MG63 (cell line): ENCODE results near the gene RASA3. TPM values are rescaled to one million over a fixed set of nuclear protein-coding genes. Genes with fewer than 3 reads are reported as not detected.
"Not testable (repeated sequence)": the region's sequence is repeated elsewhere in the genome, so short reads cannot be mapped to it uniquely, and the experiment has no call there.

Experiments used
- DNase-seq: peaks from one replicate; pipeline ENCODE4 v3.0.0-alpha.2; 2020
- H3K27me3 ChIP-seq: fragments of 250-450 bp; sonication (Bioruptor Pico); 2 replicates; pipeline ENCODE4 v1.5.1; 2020; ENCODE audit warnings: mild to moderate bottlenecking, moderate library complexity
- H3K36me3 ChIP-seq: fragments of 250-450 bp; sonication (Bioruptor Pico); 2 replicates; pipeline ENCODE4 v1.5.1; 2020; ENCODE audit warnings: mild to moderate bottlenecking, moderate library complexity
- H3K4me3 ChIP-seq: fragments of 250-450 bp; sonication (Bioruptor Pico); 2 replicates; pipeline ENCODE4 v1.5.1; 2020; ENCODE audit warnings: mild to moderate bottlenecking, moderate library complexity
- H3K9me3 ChIP-seq: fragments of 250-450 bp; sonication (Bioruptor Pico); 2 replicates; pipeline ENCODE4 v1.5.1; 2020; ENCODE audit warnings: mild to moderate bottlenecking, moderate library complexity
- total RNA-seq: library from RNA; depleted of rRNA; stranded (reverse); fragments of >200 nt; shearing (Covaris generic); gene quantifications from 2 replicates; pipeline ENCODE4 v1.2.3, GENCODE V29; 2014; ENCODE audit warnings: low replicate concordance; rRNA removed

The RASA3 gene, protein sequence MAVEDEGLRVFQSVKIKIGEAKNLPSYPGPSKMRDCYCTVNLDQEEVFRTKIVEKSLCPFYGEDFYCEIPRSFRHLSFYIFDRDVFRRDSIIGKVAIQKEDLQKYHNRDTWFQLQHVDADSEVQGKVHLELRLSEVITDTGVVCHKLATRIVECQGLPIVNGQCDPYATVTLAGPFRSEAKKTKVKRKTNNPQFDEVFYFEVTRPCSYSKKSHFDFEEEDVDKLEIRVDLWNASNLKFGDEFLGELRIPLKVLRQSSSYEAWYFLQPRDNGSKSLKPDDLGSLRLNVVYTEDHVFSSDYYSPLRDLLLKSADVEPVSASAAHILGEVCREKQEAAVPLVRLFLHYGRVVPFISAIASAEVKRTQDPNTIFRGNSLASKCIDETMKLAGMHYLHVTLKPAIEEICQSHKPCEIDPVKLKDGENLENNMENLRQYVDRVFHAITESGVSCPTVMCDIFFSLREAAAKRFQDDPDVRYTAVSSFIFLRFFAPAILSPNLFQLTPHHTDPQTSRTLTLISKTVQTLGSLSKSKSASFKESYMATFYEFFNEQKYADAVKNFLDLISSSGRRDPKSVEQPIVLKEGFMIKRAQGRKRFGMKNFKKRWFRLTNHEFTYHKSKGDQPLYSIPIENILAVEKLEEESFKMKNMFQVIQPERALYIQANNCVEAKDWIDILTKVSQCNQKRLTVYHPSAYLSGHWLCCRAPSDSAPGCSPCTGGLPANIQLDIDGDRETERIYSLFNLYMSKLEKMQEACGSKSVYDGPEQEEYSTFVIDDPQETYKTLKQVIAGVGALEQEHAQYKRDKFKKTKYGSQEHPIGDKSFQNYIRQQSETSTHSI
- 18.8 and 21.7 TPM in 2 replicates for total RNA-seq

DNA sequence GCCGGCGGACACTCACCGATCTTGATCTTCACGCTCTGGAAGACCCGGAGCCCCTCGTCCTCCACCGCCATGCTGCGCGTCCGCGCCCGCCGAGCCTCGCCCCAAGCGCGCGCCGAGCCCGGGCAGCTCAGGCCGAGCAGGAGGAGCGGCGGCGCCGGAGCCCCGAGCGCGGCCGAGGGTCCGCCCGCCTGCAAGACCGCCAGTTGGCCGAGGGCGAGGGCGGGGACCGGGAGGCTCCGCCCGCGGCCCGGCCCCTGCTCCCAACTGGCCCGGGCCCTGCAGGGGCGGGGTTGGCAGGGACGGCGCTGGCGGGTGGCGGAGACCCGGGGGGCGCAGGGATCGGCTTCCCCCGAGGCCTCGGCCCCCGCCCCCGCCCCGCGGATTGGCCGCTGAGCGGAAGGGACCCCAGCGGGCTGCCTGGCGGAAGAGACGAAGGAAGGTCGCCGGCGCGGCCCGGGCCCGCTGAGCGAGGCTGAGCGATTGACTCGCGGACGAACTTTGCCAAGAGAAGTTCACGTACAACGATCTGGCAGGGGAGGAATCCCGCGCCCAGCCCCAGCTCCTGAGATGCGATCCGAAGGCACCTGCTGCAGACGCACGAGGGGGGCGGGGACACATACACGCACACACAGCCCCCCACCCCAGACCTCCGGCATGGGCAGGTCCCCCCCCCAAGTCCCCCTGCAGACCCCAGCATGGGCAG, at the start of gene RASA3:
Gene RASA3, minus strand, starts transcription at position 205 of the 703 bp plus-strand sequence. Its CDS starts 134 bp downstream, at position 71.
- no peaks in the 10 kb centered on the region for H3K9me3 ChIP-seq
- H3K4me3 ChIP-seq, result peak within 1 kb of the TSS; percentile 83
- peaks cover 2% of the 10 kb centered on the region; the same call in 1 of the 2 replicates for H3K36me3 ChIP-seq
- DNase-seq, result peak; percentile 83
- H3K27me3 ChIP-seq, result no peaks in the 10 kb centered on the region

DNA sequence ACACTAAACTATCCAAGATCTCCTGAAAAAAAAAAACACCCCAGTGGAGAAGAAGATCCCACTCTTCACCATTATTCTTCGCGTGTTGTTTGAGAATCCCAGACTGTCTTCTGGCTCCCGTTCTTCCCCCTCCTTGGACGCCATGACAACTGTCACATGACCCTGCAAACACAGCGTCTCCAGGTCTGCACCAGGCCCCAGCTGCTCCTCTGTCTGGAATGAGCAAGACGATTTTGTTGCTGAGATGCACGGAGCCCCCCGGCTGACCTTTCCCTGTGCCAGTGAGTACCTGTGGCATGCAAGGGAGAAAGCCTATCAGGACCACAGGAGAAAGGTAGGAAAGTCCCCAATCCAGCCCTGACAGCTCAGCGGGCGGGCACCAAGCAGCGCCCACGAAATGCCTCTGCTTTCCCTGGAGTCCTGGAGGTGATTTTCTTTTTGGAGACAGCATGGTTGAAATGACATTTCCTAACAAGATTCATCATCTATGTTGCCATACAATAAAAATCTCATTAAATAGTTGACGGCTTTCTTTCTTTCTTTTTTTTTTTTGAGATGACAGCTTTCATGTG, 46.8 kb upstream of the RASA3 start, which contains the start of gene CFAP97D2:
Gene CFAP97D2, plus strand, starts transcription at position 171 of the 572 bp plus-strand sequence. Its CDS starts 74 bp downstream, at position 245.
- no peaks in the 10 kb centered on the region for H3K9me3 ChIP-seq
- H3K4me3 ChIP-seq, result no peak within 1 kb of the TSS
- H3K27me3 ChIP-seq, result peaks cover 4% of the 10 kb centered on the region; the same call in 1 of the 2 replicates
- H3K36me3 ChIP-seq, result no peaks in the 10 kb centered on the region
- DNase-seq, result no peak

DNA sequence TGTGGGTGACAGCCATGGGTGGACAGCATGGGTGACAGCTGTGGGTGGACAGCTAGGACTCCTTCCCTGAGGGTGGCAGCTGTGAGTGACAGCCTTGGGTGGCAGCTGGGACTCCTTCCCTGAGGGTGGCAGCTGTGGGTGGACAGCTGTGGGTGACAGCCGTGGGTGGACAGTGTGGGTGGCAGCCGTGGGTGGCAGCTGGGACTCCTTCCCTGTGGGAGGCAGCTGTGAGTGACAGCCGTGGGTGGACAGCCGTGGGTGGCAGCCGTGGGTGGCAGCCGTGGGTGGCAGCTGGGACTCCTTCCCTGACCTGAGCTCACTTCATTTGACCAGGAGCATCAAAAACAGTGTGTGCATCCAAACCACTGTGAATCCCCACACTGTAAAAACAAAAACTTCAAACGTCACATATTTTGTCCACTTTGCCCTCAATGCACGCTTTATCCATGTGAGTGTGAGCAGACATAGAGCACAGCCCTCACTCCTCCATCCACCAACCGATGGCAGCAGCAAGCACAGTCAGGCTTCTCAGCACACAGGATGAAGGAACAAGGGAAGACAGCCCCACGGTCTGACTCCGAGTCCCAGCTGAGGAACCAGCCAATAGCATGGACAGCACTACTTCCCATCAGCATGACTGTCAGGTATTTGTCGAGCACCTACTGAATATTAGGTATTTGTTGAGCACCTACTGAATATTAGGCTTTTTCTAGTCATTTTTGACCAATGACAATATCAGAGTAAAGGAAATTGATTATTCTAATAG, 45.0 kb upstream of the RASA3 start:
- H3K36me3 ChIP-seq, result no peaks in the 10 kb centered on the region
- peaks cover 2% of the 10 kb centered on the region; the same call in 1 of the 2 replicates for H3K9me3 ChIP-seq
- DNase-seq, result no peak
- no peak overlapping the region for H3K4me3 ChIP-seq
- peaks cover 4% of the 10 kb centered on the region; the same call in 1 of the 2 replicates for H3K27me3 ChIP-seq

DNA sequence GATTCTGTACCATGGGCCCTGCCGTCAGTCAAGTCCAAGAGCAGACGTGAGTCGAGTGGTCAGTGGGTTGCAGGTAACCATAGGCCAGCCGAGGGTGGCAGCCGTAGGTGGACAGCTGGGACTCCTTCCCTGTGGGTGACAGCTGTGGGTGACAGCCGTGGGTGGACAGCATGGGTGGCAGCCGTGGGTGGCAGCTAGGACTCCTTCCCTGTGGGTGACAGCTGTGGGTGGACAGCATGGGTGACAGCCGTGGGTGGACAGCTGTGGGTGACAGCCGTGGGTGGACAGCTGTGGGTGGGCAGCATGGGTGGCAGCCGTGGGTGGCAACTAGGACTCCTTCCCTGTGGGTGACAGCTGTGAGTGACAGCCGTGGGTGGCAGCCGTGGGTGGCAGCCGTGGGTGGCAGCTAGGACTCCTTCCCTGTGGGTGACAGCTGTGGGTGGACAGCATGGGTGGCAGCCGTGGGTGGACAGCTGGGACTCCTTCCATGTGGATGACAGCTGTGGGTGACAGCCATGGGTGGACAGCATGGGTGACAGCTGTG, 44.0 kb upstream of the RASA3 start:
- H3K36me3 ChIP-seq, DNase-seq, H3K4me3 ChIP-seq, H3K27me3 ChIP-seq, H3K9me3 ChIP-seq: not testable (repeated sequence)

DNA sequence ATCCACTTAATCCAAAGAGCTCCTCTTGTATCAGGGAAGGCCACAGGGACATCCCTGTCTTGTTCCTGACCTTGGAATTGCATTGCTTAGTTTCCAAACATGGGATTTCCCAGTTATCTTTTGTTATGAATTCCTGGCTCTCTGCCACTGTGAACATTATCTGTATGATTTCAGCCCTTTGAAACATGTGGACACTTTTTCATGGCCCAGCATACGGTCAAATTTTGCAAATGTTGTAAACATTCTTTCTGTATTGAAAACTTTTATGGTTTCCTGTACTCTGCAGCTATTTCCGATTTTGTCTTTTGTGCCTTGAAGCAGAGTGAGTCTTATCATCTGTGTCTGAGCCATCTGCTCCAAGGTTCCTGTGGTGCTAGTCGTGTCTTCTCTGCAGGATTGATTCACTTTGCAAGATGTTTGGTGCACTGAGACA, 42.1 kb upstream of the RASA3 start:
- Histone ChIP-seq H3K4me3 (no peak overlapping the region), H3K9me3 (peaks cover 4% of the 10 kb centered on the region; the same call in 1 of the 2 replicates), H3K36me3 (no peaks in the 10 kb centered on the region), H3K27me3 (peaks cover 4% of the 10 kb centered on the region; the same call in 1 of the 2 replicates)
- DNase-seq, result no peak

DNA sequence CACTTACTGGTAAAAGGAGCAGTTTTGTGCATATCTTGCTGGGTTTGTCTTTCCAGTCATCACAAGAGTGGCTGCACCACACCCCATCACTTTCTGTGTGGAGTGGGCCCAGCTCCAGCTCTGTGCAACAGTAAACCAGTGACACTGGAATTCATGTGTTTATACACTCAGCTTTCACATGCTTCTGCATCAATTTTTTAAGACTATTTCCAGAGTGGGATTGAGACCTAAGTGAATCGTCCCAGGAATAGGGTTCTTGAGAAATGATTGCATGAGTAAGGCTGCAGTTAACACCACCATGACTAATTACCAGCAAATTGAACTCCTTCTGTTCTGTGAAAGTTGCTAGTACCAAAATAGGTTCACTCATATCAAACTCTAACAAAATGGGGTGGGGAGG, 41.3 kb upstream of the RASA3 start:
- H3K4me3 ChIP-seq, result no peak overlapping the region
- DNase-seq, result no peak
- H3K9me3 ChIP-seq, result peaks cover 4% of the 10 kb centered on the region; the same call in 1 of the 2 replicates
- no peaks in the 10 kb centered on the region for H3K36me3 ChIP-seq
- peaks cover 4% of the 10 kb centered on the region; the same call in 1 of the 2 replicates for H3K27me3 ChIP-seq

DNA sequence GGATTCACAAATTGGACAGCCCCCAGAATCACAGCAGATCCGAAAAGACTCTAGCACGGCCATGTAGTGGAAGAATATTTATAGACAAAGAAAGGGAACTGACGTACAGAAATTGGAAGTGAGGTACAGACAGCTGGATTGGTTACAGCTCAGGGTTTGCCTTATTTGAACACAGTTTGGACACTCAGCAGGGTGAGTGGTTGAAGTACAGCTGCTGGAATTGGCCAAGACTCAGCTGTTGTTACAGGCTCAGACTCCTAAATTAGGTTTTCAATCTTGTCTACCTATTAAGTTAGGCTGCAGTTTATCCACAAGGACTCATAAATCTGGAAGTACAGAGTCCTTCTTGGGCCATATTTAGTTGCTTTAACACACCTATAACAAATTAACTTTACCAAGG, 40.8 kb upstream of the RASA3 start:
- Histone ChIP-seq H3K4me3 (no peak overlapping the region), H3K36me3 (no peaks in the 10 kb centered on the region), H3K9me3 (peaks cover 4% of the 10 kb centered on the region; the same call in 1 of the 2 replicates), H3K27me3 (peaks cover 3% of the 10 kb centered on the region; the same call in 1 of the 2 replicates)
- DNase-seq, result no peak

DNA sequence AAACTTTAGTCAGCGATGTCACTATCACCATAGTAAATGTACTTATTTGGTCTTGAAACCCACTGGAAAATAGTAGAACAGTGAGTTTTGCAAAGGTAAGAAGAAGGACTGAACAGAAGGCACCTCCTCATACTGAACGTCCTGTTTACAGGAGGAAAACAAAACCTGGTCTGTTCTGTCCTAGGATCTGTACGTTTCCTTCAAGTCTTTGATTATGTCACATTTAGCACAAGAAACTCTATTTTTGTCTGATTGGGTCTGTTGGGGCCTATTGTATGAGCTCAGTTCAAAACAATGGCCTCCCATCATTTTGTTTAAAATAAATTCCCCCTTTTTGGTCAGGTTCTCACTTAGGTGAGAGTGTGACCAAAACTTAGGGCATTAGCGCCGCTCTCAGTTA, 35.5 kb upstream of the RASA3 start:
- no peaks in the 10 kb centered on the region for H3K27me3 ChIP-seq

DNA sequence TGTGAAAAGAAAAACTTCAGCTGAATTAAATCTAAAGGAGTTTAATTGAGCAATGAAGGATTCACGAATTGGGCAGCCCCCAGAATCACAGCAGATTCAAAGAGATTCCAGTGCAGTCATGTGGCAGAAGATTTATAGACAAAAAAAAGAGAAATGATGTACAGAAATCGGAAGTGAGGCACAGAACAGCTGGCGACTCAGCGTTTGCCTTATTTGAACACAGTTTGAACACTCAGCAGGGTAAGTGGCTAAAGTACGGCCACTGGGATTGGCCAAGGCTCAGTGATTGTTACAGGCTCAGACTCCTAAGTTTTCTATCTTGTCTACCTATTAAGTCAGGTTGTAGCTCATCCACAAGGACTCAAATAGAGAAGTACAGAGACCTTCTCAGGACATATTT, 35.0 kb upstream of the RASA3 start:
- H3K9me3 ChIP-seq, result peaks cover 2% of the 10 kb centered on the region; the same call in 1 of the 2 replicates
- H3K27me3 ChIP-seq, result no peaks in the 10 kb centered on the region
- no peaks in the 10 kb centered on the region for H3K36me3 ChIP-seq
- no peak for DNase-seq
- H3K4me3 ChIP-seq, result no peak overlapping the region

More for the DNA sequence above, 35.5 kb upstream of the RASA3 start:
- Histone ChIP-seq H3K36me3 (no peaks in the 10 kb centered on the region), H3K9me3 (peaks cover 4% of the 10 kb centered on the region; the same call in 1 of the 2 replicates), H3K4me3 (no peak overlapping the region)
- DNase-seq, result no peak

DNA sequence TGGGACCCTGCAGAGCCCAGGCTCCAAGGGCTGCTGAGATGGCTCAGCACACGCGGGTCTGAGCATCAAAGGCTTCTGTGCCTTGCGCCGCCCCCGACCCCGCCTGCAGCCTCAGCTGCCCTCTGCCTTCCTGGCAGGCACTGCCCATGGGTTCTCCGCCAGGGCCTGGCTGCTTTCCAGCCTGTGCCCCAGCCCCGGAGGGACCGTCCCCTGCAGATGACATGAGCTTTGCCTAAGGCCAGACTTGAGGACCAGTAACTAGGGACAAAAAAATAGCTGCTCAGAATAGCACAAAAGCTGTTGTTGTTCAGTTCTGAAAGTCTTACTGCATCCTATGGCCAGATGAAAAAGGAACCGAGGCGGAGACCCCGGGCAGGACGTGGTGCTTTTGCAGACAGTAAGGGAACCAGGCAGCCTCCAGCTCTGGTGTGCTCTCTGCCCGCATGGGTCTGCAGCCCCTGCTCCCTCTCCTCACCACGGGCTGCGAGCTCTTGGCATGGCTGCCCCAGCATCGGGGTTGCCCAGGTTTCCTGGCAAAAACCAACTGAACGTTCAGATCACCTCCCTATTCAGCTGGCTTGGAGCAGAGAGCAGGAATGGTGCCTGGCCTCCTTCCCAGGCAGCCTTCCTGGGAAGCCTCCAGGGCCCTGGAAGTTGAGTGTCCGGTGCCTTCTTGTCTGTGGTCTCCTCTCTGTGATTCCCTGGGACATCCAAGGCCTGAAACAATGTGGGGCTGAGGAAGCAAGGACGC, 34.1 kb upstream of the RASA3 start:
- DNase-seq, result peak; percentile 68
- Histone ChIP-seq H3K9me3 (no peaks in the 10 kb centered on the region; the same call in 1 of the 2 replicates), H3K27me3 (no peaks in the 10 kb centered on the region), H3K4me3 (no peak overlapping the region), H3K36me3 (no peaks in the 10 kb centered on the region)

DNA sequence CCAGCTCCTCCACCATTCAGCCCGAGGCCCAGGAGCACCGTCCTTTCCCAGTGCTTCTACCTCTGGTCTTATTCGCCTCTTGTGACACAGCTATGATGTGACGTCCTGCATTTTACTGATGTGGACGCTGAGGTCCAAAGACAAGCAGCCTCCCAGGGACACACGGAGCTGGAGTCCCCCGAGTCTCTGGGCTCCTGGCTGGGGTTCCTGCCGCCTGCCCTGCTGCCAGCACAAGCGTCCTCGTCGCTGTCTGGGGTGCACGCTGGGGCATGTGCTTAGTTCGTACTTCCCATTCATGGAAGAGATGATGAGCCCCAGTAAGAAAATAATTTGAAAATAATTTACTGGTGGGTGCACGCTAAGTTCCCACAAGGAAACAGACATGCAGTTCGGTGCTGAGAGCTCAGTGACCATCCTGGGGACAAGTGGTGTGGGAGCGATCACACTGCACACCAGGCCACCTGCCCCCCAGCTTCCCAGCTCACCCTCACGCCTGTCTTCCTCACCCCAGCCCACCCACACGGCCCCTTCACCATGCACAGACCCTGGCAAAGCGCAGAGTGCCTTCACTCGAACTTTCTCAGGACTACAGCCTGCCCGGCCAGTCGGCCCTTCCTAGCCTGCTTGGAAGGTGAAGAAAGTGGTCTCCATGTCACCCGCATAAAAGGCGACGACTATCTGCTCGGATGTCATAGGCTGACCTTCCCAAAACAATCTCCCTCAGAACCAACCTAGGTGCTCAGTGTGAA, 32.4 kb upstream of the RASA3 start:
- H3K36me3 ChIP-seq, result no peaks in the 10 kb centered on the region
- no peaks in the 10 kb centered on the region for H3K9me3 ChIP-seq
- DNase-seq, result no peak
- 0 out of 2 replicates have a peak, but pooled peaks cover 3% of the 10 kb centered on the region for H3K27me3 ChIP-seq
- H3K4me3 ChIP-seq, result no peak overlapping the region

DNA sequence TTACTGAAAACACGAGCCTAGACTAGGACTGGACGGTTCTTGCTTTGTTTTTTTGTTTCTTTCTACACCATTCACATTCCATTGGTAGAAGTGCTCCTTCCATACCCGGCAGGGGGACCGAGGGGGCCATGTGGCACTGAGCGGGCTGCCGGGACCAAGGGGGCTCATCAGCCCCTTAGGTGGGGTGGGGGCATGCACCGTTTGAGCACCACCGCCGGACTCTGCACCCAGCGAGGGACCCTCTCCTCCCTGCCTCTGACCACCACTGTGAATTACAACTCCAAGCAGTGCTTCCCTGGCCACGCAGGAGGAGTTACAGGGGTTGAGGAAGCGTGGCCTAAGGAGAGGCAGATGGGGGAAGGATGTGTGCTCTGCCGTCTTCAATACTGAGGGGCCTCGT, 31.6 kb upstream of the RASA3 start:
- no peaks in the 10 kb centered on the region for H3K9me3 ChIP-seq
- H3K4me3 ChIP-seq, result no peak overlapping the region
- H3K27me3 ChIP-seq, result 0 out of 2 replicates have a peak, but pooled peaks cover 3% of the 10 kb centered on the region
- DNase-seq, result no peak
- no peaks in the 10 kb centered on the region for H3K36me3 ChIP-seq

DNA sequence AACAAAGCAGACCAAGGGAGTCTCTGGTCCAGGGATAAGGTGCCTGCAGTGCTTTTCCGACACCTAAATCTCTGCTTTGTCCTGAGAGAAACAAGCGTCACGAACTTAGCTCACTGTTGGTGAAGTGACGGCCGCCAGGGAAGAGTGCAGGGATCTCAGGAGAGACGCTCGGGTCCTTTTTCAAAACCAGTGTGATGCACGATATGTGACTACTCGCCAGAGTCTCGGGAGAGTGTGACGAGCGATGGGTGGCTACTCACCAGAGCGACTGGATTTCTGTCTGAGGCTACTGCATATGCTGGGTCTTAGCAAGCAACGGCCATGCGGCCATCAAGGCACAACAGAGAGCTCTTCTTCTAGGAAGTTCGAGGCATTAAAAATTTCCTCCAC, 30.1 kb upstream of the RASA3 start:
- H3K36me3 ChIP-seq, result no peaks in the 10 kb centered on the region
- H3K9me3 ChIP-seq, result no peaks in the 10 kb centered on the region
- H3K4me3 ChIP-seq, result no peak overlapping the region
- H3K27me3 ChIP-seq, result 0 out of 2 replicates have a peak, but pooled peaks cover 3% of the 10 kb centered on the region
- DNase-seq, result no peak
